Measurements from ENCODE around the gene ABCA7. TPM values are rescaled to one million over a fixed set of nuclear protein-coding genes. Genes with fewer than 3 reads are reported as not detected.

Gene ABCA7
- total and polyA plus RNA-seq, 2 of the 13 experiments (the other 11 are each of a cell fraction or from before 2014, with no cell fraction given): 4.4 to 32.4 TPM

GRCh38 chr19:1097810-1098176, 57.9 kb downstream of the ABCA7 start (continued):
- TF ChIP-seq CENPBD1 (CRISPR knock-in tag; IDR thresholded peaks at IDR 0.05; ENCODE audit: borderline replicate concordance, low read depth): no peak
- peak; percentile 86 for TF ChIP-seq FOXP4 (CRISPR knock-in tag; IDR thresholded peaks at IDR 0.05)
- no peak for TF ChIP-seq SNAPC2 (CRISPR knock-in tag; IDR thresholded peaks at IDR 0.05)
- TF ChIP-seq MAF1 (CRISPR knock-in tag; IDR thresholded peaks at IDR 0.05; ENCODE audit: borderline replicate concordance): 0 out of 2 replicates have a peak, but pooled peaks have one; percentile 51
- no peak for TF ChIP-seq BRF2 (CRISPR knock-in tag; IDR thresholded peaks at IDR 0.05)
- TF ChIP-seq HOXA3 (CRISPR knock-in tag; IDR thresholded peaks at IDR 0.05): 0 out of 2 replicates have a peak, but pooled peaks have one; percentile 46
- TF ChIP-seq ZNF431 (CRISPR knock-in tag; IDR thresholded peaks at IDR 0.05; ENCODE audit: borderline replicate concordance, low read depth): no peak
- peak; percentile 96 for TF ChIP-seq CEBPB (IDR thresholded peaks at IDR 0.05; ENCODE audit: borderline replicate concordance, low read depth, low read length)
- peak; percentile 100 for TF ChIP-seq ZNF460 (CRISPR knock-in tag; IDR thresholded peaks at IDR 0.05; ENCODE audit: borderline replicate concordance)
- no peak for TF ChIP-seq ZNF619 (CRISPR knock-in tag; IDR thresholded peaks at IDR 0.05)
- TF ChIP-seq RBM39 (IDR thresholded peaks at IDR 0.05; ENCODE audit: low read depth, low read length, poor library complexity, severe bottlenecking): no peak
- no peak; the same call in 1 of the 2 replicates for TF ChIP-seq ATF2 (CRISPR knock-in tag; IDR thresholded peaks at IDR 0.05)
- peak; percentile 58; the same call in 1 of the 2 replicates for TF ChIP-seq ZNF143 (CRISPR knock-in tag; IDR thresholded peaks at IDR 0.05)
- no peak for TF ChIP-seq NPAS2 (CRISPR knock-in tag; IDR thresholded peaks at IDR 0.05; ENCODE audit: borderline replicate concordance)
- peak; percentile 84 for TF ChIP-seq GFI1 (CRISPR knock-in tag; IDR thresholded peaks at IDR 0.05; ENCODE audit: borderline replicate concordance)
- peak; percentile 82 for TF ChIP-seq ZNF18 (CRISPR knock-in tag; IDR thresholded peaks at IDR 0.05; ENCODE audit: insufficient replicate concordance)
- 0 out of 2 replicates have a peak, but pooled peaks have one; percentile 4 for TF ChIP-seq MXD4 (CRISPR knock-in tag; IDR thresholded peaks at IDR 0.05)
- peak; percentile 53; the same call in 1 of the 2 replicates for TF ChIP-seq NCOA1 (CRISPR knock-in tag; IDR thresholded peaks at IDR 0.05)
- peak; percentile 45; the same call in 1 of the 2 replicates for TF ChIP-seq DRAP1 (CRISPR knock-in tag; IDR thresholded peaks at IDR 0.05)
- TF ChIP-seq RXRA (CRISPR knock-in tag; IDR thresholded peaks at IDR 0.05): peak; percentile 81
- TF ChIP-seq ZNF280B (CRISPR knock-in tag; IDR thresholded peaks at IDR 0.05; ENCODE audit: borderline replicate concordance): 0 out of 2 replicates have a peak, but pooled peaks have one; percentile 48

All from HepG2 (cell line).